Sigmoid colon (tissue), 3 donors: ENCODE data around the gene GALT.

ENCODE experiments used
- POLR2A ChIP-seq, 2 donors: fragments of 450-650 bp; IDR thresholded peaks; one replicate each; pipeline ENCODE4 v1.6.1; 2016; ENCODE audit warnings: antibody characterized with exemption in 2 of 2, mild to moderate bottlenecking in 2 of 2, moderate library complexity in 2 of 2
- TF ChIP-seq, protein P1 (sequence below), 4 experiments: fragments of 450-650 bp in 3 of 4; fragments of 200-600 bp in 1 of 4; IDR thresholded peaks; one replicate each; pipeline ENCODE4 v1.5.1; 2016 to 2019; ENCODE audit warnings: antibody characterized with exemption in 4 of 4, mild to moderate bottlenecking in 3 of 4, moderate library complexity in 2 of 4

DNA sequence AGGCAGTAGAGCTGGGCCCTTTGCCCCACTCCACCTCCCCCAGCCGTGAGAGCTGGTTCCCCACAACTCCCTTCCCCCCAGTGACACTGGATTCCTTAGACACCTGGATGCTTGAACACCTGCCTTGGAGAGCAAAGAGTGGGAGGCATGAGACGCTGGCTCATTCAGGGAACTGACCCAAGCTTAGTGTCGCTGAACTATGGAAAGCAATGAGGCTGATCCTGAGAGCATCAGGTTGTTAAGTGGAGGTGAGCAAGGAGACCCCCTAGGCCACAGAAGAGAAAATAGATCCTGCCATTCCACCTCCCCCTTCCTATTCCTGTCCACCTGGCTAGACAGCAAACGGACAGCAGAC lies 42.6 kb downstream of the GALT start:
- no peak for TF ChIP-seq POLR2A (IDR thresholded peaks at IDR 0.05)
- TF ChIP-seq, protein P1, sequence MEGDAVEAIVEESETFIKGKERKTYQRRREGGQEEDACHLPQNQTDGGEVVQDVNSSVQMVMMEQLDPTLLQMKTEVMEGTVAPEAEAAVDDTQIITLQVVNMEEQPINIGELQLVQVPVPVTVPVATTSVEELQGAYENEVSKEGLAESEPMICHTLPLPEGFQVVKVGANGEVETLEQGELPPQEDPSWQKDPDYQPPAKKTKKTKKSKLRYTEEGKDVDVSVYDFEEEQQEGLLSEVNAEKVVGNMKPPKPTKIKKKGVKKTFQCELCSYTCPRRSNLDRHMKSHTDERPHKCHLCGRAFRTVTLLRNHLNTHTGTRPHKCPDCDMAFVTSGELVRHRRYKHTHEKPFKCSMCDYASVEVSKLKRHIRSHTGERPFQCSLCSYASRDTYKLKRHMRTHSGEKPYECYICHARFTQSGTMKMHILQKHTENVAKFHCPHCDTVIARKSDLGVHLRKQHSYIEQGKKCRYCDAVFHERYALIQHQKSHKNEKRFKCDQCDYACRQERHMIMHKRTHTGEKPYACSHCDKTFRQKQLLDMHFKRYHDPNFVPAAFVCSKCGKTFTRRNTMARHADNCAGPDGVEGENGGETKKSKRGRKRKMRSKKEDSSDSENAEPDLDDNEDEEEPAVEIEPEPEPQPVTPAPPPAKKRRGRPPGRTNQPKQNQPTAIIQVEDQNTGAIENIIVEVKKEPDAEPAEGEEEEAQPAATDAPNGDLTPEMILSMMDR (IDR thresholded peaks at IDR 0.05) = no peak
